Muscle layer of colon (tissue), 2 donors: Measurements from ENCODE around the gene PAK6.

Experiments used
- H3K27ac ChIP-seq: one replicate; pipeline ENCODE4 v1.7.0; 2013; ENCODE audit warnings: low read depth, mild to moderate bottlenecking, low read length, moderate library complexity
- H3K27me3 ChIP-seq, 2 donors: one replicate each; pipeline ENCODE4 v1.7.0; 2013; ENCODE audit warnings: low read length in 2 of 2, mild to moderate bottlenecking in 2 of 2; ENCODE audit not compliant: insufficient read depth in 2 of 2, control insufficient read depth in 1 of 2
- H3K36me3 ChIP-seq: one replicate; pipeline ENCODE4 v1.7.0; 2013; ENCODE audit warnings: mild to moderate bottlenecking, low read length; ENCODE audit not compliant: insufficient read depth
- H3K4me1 ChIP-seq: one replicate; pipeline ENCODE4 v1.7.0; 2013; ENCODE audit warnings: mild to moderate bottlenecking, low read length; ENCODE audit not compliant: insufficient read depth
- H3K4me3 ChIP-seq, 2 donors: one replicate each; pipeline ENCODE4 v1.7.0; 2013; ENCODE audit warnings: low read length in 2 of 2, low read depth in 1 of 2, mild to moderate bottlenecking in 1 of 2, moderate library complexity in 1 of 2
- H3K9ac ChIP-seq: one replicate; pipeline ENCODE4 v1.7.0; 2013; ENCODE audit warnings: low read length
- H3K9me3 ChIP-seq: one replicate; pipeline ENCODE4 v1.7.0; 2013; ENCODE audit warnings: mild to moderate bottlenecking, low read length
- donor health status: abdominal sarcoma.
- donor health status: Adenocarcinoma of cecum.

The PAK6 gene

DNA sequence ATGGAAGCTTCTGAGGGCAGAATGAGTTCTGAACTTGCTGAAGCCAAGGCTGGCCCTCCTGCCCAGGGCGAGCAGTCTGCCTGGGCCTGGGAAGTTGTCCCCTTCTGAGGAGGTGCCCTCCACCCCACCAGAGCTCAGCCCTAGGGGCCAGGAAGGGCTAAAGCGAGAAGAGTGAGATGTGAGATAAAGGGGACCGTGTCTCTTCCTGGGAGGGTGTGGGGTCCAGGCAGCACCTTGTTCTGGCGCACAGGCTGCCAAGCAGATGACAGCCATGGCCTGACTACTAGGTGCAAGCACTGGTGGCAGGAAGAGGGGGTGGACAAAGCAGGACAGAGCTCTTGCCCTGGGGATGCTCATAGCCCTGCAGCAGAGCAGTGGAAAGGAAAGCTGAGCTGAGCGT is 3.7 kb downstream of the PAK6 start:
- Histone ChIP-seq H3K4me1 (no peaks in the 10 kb centered on the region), H3K27me3 (peaks cover 0 to 12% of the 10 kb centered on the region in 2 donors)

DNA sequence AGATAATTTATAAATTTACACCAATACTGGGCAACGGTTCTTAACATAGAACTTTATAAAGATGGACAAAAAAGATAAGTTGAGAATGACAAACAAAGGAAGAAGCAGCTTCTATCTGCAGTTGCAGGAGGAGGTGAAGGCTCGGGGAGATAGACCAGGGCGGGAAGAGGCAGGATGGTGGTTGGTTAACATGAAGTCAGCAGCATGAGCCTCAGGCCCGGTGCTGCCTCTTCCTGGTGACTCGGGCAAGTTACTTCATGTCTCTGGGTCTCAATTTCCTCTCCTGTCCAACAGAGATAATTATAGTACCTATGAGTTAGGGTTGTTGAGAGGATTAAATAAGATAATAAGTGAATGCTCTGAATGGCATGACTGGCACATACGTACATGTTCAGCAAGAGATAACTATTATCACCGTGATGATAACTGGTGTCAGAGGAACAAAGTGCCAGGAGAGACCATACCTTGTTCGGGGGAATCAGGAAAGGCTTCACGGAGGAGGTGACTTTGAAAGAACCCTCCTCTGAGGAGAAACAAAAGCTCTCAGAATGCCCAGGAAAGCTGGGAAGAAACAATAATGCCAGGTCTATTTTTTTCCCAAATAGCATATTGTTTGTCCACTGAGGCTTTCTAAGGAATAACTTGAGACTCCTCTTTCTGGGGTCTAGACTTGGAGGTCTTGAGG is 4.4 kb downstream of the PAK6 start:
- Histone ChIP-seq H3K36me3 (no peaks in the 10 kb centered on the region), H3K4me1 (no peaks in the 10 kb centered on the region), H3K27me3 (peaks cover 0 to 12% of the 10 kb centered on the region in 2 donors), H3K9me3 (no peaks in the 10 kb centered on the region), H3K27ac (no peak overlapping the region), H3K9ac (no peak overlapping the region), H3K4me3 (no peak overlapping the region)

More for the DNA sequence above, 3.7 kb downstream of the PAK6 start:
- Histone ChIP-seq H3K9ac (no peak overlapping the region), H3K4me3 (no peak overlapping the region), H3K36me3 (no peaks in the 10 kb centered on the region), H3K27ac (no peak overlapping the region), H3K9me3 (no peaks in the 10 kb centered on the region)

DNA sequence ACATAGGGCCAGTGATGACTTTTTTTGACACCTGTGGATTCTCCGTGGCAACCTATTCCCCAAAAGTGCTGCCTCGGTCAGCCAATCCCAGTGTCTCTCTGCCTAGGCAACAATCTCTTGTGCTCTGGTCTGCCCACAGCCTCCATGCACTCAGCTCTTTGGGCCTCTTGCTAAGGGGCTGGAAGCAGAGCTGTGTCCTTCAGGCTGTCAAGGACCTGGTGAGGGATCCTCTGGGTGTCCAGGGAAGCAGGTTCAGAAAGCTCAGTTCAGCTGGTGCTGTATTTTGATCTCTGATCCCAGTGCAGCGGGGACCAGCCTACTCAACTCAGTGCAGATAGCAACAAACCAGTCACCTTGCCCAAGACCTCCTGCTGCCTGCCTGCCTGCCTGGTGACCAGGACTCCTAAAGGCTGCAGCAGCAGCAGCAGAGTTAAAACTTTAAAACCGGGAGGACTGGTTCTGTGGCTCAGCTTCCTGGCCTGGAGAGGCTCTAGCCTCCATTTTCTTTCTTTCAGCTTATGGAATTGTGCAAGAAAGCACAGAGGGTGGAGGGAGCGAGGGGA is 6.2 kb downstream of the PAK6 start:
- no peak overlapping the region for H3K4me3 ChIP-seq
- peaks cover 0 to 5% of the 10 kb centered on the region in 2 donors for H3K27me3 ChIP-seq
- H3K9me3 ChIP-seq = no peaks in the 10 kb centered on the region
- H3K9ac ChIP-seq = no peak overlapping the region
- no peak overlapping the region for H3K27ac ChIP-seq
- no peaks in the 10 kb centered on the region for H3K36me3 ChIP-seq
- H3K4me1 ChIP-seq = no peaks in the 10 kb centered on the region

DNA sequence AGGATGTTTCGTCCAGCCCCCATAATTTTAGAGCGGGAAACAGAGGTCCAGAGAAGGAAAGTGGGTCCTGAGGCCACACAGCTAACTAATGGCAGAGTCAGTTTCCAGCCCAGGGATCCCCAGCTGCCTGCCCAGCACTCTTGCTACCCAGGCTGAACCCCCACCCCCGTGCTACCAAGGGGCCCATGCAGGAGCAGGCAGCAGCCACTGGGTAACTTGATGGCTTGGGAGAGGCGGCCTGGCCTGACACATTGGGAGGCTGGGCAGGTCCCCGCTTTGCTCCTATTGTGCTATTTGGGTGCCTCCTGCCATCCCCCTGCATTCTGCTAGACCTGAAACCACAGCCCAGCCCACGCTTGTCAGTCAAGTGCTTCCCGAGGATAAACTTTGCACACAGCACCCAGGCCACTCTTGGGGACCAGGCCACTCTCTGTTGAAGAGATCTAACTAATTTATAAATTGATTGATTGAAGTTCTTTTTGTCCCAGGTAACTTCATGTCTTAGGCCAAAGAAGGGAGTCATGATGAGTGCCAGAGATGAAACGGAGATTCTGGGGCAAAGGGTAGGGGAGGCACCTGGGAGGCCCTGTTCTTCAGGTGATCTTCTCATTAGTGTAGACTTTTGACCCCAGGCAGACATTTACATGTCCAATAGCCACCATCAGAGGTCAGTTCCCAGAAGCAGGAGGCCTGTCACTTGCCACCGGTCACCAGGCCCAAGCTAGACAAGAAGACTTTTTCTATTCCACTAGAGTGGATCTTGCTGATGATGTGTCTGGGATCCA is 7.0 kb downstream of the PAK6 start:
- no peaks in the 10 kb centered on the region for H3K36me3 ChIP-seq
- H3K27ac ChIP-seq = no peak overlapping the region
- H3K9ac ChIP-seq = no peak overlapping the region
- H3K9me3 ChIP-seq = no peaks in the 10 kb centered on the region
- H3K27me3 ChIP-seq = peaks cover 0 to 3% of the 10 kb centered on the region in 2 donors
- H3K4me3 ChIP-seq = no peak overlapping the region
- no peaks in the 10 kb centered on the region for H3K4me1 ChIP-seq

DNA sequence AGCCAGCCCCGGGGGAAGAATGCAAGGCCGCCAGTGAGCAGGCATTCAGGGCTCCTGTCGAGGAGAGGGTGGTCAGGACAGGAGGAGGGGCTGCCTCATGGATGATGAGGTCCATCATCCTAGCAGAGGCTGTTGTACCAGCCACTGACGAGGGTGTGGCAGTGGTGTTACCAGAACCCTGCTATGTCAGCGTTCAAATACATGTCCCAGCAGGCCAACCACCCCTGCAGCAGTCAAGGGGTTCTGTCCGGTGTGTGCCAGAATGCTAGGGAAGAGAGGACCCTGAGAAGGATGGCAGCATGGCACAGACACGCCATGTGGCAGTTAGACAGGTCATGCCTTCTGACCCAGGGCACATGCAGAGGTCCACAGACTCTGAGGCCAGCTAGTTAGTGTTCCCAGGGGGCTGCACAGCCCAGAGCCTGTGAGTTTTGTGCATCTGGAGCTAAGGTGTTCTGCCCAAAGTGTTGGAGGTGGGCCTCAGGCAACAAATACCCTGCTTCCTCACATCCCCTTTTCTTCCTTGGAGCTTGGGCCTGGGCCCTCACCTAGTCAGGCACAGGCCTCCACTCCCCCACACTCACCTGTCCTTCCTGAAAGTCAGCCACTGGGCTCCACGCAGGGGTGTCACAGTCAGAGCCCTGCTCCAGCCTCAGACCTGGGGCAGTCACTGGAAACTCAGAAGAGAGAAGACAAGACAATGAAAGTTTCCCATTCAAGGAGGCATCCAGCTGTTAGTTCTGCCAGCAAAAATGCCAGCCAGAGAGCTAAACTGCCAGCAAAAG is 7.8 kb downstream of the PAK6 start:
- H3K27ac ChIP-seq = no peak overlapping the region
- H3K9me3 ChIP-seq = no peaks in the 10 kb centered on the region
- H3K4me3 ChIP-seq = no peak overlapping the region
- H3K9ac ChIP-seq = no peak overlapping the region
- no peaks in the 10 kb centered on the region for H3K27me3 ChIP-seq
- H3K4me1 ChIP-seq = no peaks in the 10 kb centered on the region
- no peaks in the 10 kb centered on the region for H3K36me3 ChIP-seq

DNA sequence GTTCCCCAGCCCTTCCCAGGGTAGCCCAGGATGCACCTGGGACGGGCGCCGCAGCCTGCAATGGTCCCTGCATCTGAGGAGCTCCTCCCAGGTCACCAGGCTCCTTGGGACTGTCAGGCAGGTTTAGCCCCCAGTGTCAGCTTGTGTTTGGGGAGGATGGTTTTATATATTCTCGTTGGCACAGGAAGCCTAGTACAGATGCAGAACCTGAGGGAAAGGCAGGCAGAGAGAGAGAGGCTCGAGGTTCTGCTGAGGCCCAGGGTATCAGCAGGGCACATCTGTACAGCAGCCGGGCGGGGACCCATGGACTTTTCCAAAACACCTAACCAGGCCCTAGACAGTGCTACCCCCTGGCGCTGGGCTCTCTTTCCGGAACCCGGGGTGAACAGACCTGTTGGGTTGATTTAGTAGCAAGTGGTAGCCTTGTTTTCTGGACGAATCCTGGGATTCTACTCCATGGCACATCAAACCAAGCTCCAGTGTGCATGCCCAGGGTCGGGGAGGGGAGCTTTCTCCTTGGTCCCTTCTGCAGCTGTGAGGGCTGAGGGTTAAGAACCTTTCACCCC is 8.6 kb downstream of the PAK6 start:
- Histone ChIP-seq H3K4me1 (no peaks in the 10 kb centered on the region), H3K4me3 (no peak overlapping the region), H3K27me3 (peaks cover 0 to 6% of the 10 kb centered on the region in 2 donors), H3K36me3 (no peaks in the 10 kb centered on the region), H3K9ac (no peak overlapping the region), H3K9me3 (no peaks in the 10 kb centered on the region), H3K27ac (no peak overlapping the region)

DNA sequence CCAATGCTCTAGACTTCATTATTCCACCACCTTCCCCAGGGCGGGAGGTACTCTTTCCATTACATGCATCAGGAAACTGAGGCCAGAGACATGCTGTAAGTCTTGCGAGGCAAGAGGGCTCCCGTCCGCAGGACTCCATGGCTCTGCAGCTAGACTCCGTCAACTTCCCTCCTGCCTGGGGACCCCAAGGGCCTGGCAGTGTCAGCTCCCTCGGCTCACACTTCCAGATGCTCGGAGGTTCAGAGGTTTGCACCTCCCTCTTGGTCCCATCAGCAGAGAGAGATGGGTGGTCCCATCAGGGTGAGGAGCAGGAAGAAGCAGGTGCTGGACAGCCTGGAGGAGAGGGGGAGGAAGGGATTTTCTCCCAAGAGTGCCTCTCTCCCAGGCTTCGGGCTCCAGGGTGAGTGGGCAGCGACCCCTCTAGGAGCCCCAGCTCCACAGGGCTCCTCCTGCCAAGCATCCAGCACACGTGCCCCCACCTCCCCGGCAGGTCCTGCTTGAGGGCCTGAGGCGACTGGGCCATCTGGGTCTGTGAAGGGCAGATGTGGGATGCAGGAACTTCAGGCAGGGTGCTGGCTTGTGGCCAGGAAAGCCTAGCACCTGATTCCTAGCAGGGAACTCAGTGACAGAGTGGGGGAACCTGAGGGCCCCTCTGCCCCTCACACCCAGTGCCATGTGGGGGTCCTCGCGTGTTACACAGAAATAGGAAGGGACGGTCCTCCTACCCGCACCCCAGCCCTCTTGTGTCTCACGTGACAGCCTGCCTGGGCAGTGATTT is 9.3 kb downstream of the PAK6 start:
- peaks cover 0 to 10% of the 10 kb centered on the region in 2 donors for H3K27me3 ChIP-seq
- peaks cover 3% of the 10 kb centered on the region for H3K4me1 ChIP-seq
- H3K27ac ChIP-seq = no peak overlapping the region
- H3K36me3 ChIP-seq = no peaks in the 10 kb centered on the region
- H3K9me3 ChIP-seq = no peaks in the 10 kb centered on the region
- H3K9ac ChIP-seq = no peak overlapping the region
- H3K4me3 ChIP-seq = no peak overlapping the region

DNA sequence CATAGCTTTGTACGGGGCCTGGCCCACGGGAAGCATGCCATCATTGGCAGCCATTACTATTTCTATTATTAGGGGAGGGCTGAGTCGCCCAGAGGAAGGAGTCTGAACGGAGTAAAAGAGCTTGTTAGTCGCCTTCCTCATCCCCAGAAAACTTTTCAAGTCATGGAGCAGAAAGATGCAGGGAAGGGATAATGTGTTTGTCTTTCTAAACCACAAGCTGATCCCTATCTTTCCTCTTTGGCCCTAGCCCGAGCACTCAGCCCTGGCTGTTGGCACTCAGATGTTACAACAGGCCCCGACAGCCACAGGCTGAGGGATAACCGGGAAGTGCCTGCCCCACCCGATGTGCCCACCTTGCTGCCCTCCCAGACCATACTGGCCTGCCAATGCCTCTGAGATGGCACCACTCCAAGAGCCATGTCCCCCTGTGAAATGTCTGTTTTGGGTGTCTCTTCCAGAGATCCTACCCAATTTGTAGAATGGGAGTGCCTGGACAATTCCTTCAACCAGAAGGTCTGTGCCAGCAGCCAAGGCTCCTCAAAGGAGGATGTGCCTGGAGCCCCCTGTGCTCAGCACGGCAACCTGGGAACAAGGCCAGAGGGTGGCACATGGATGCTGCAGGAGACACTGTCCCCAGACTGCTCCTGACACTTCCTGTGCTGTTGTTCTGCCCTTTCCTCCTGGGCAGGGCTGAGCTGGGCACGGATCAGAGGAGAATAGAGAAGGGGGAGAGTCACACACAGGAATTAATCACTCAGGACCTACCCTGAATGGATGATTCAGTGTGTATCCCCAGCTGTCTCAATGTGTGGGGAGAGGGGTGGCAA is 10.8 kb downstream of the PAK6 start:
- H3K27ac ChIP-seq = no peak overlapping the region
- H3K27me3 ChIP-seq = peaks cover 0 to 19% of the 10 kb centered on the region in 2 donors

DNA sequence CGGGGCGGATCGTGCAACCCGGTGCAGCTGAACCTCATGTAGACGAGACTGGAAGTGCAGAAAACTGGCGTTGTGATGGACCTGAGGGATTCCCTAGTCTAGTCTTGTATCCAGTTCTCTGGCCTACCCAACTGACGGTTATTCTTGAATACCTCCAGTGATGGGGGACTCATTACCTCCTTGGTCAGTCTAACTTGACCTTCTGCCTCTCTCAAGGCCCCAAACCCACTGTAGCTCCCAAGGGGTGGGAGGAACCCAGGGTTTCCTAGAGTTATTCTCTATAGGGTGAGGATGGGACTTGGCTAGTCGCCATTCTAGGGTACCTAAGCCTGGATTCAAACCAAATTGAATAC is 11.4 kb downstream of the PAK6 start:
- Histone ChIP-seq H3K4me1 (peaks cover 5% of the 10 kb centered on the region), H3K27me3 (peaks cover 0 to 21% of the 10 kb centered on the region in 2 donors), H3K9ac (no peak overlapping the region), H3K9me3 (no peaks in the 10 kb centered on the region), H3K4me3 (no peak overlapping the region), H3K27ac (no peak overlapping the region), H3K36me3 (no peaks in the 10 kb centered on the region)

More for the DNA sequence above, 10.8 kb downstream of the PAK6 start:
- H3K4me1 ChIP-seq = peaks cover 5% of the 10 kb centered on the region
- H3K36me3 ChIP-seq = no peaks in the 10 kb centered on the region
- H3K9me3 ChIP-seq = no peaks in the 10 kb centered on the region
- no peak overlapping the region for H3K4me3 ChIP-seq
- H3K9ac ChIP-seq = no peak overlapping the region
